Liver (tissue), 3 donors: Measurements from ENCODE around the gene YY1.

Experiments
- EGR1 ChIP-seq, 2 donors: IDR thresholded peaks; 2 replicates each; pipeline ENCODE4 v1.6.1; 2016 to 2018; ENCODE audit warnings: antibody characterized with exemption in 2 of 2, low read depth in 2 of 2
- GABPA ChIP-seq, 2 donors: IDR thresholded peaks in 1 of 2; conservative IDR thresholded peaks in 1 of 2; 2 replicates each; pipeline ENCODE4 v1.6.1; 2016; ENCODE audit warnings: antibody characterized with exemption in 2 of 2, mild to moderate bottlenecking in 1 of 2, moderate library complexity in 1 of 2
- HNF4G ChIP-seq: IDR thresholded peaks from 2 replicates; pipeline ENCODE4 v1.6.1; 2016; ENCODE audit warnings: antibody characterized with exemption
- JUND ChIP-seq, 2 donors: IDR thresholded peaks; 2 replicates each; pipeline ENCODE4 v1.6.1; 2016; ENCODE audit warnings: antibody characterized with exemption in 2 of 2
- RAD21 ChIP-seq, 2 donors: IDR thresholded peaks; 2 replicates each; pipeline ENCODE4 v1.6.1; 2016; ENCODE audit warnings: antibody characterized with exemption in 2 of 2, mild to moderate bottlenecking in 2 of 2
- RXRA ChIP-seq, 2 donors: IDR thresholded peaks; 2 replicates each; pipeline ENCODE4 v1.6.1; 2017 to 2018; ENCODE audit warnings: antibody characterized with exemption in 2 of 2, mild to moderate bottlenecking in 1 of 2
- TAF1 ChIP-seq: conservative IDR thresholded peaks from 2 replicates; pipeline ENCODE4 v1.6.1; 2016; ENCODE audit warnings: antibody characterized with exemption, mild to moderate bottlenecking
- YY1 ChIP-seq: IDR thresholded peaks from 2 replicates; pipeline ENCODE4 v1.6.1; 2016; ENCODE audit warnings: antibody characterized with exemption, mild to moderate bottlenecking
- TF ChIP-seq, protein P1 (sequence below): fragments of 150-350 bp; IDR thresholded peaks from 2 replicates; pipeline ENCODE4 v1.5.1; 2017; ENCODE audit warnings: improper control_type of control experiment, low read depth, low read length; ENCODE audit not compliant: missing input control
- TF ChIP-seq, protein P2 (sequence below): IDR thresholded peaks from 2 replicates; pipeline ENCODE4 v1.6.1; 2016; ENCODE audit warnings: antibody characterized with exemption, mild to moderate bottlenecking
- TF ChIP-seq, protein P3 (sequence below): IDR thresholded peaks from 2 replicates; pipeline ENCODE4 v1.6.1; 2016; ENCODE audit warnings: antibody characterized with exemption
- TF ChIP-seq, protein P4 (sequence below): IDR thresholded peaks from 2 replicates; pipeline ENCODE4 v1.6.1; 2016; ENCODE audit warnings: antibody characterized with exemption
- TF ChIP-seq, protein P5 (sequence below): IDR thresholded peaks from 2 replicates; pipeline ENCODE4 v1.6.1; 2016; ENCODE audit warnings: antibody characterized with exemption
- donor health status: healthy.
- donor health status: healthy.

DNA sequence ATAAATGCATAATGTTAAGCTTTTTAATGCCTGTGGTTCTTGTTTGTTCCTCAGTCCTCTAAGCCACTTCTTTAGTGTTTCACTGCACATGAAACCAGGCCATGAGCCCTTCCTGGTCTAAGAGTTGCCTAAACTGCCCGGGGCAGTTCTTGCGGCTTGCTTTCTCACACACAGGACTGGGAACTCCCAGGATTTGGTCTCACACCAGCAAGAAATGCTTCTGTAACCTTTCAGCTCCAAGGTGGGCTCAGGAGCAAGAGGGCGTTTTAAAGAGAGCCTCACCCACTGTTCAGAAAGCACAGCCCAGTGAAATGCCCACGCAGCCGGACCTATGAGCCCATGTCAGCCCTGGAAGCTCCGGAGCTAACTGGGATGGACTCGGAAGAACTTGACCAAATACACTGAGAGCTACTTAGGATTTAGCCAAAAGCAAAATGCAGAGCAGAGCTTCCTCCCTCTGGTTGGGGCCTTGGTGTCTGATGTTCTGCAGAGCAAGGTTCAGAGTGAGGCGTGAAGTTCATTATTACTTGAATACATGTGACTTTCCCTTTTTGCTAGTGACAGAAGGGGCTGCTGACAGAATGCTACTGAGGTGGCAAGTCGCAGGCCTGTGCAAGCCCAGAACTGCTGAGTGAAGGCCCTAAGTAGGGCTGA, 43.9 kb downstream of the YY1 start:
- TF ChIP-seq, protein P1, sequence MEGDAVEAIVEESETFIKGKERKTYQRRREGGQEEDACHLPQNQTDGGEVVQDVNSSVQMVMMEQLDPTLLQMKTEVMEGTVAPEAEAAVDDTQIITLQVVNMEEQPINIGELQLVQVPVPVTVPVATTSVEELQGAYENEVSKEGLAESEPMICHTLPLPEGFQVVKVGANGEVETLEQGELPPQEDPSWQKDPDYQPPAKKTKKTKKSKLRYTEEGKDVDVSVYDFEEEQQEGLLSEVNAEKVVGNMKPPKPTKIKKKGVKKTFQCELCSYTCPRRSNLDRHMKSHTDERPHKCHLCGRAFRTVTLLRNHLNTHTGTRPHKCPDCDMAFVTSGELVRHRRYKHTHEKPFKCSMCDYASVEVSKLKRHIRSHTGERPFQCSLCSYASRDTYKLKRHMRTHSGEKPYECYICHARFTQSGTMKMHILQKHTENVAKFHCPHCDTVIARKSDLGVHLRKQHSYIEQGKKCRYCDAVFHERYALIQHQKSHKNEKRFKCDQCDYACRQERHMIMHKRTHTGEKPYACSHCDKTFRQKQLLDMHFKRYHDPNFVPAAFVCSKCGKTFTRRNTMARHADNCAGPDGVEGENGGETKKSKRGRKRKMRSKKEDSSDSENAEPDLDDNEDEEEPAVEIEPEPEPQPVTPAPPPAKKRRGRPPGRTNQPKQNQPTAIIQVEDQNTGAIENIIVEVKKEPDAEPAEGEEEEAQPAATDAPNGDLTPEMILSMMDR: no peak
- TF ChIP-seq JUND (IDR thresholded peaks at IDR 0.05) (no peak), YY1 (no peak), TAF1 (no peak), GABPA (IDR thresholded peaks at IDR 0.05 in 1 of 2, conservative IDR thresholded peaks at IDR 0.05 in 1 of 2) (no peak), EGR1 (IDR thresholded peaks at IDR 0.05; ENCODE audit: low read depth in 2 of 2) (no peak), RAD21 (IDR thresholded peaks at IDR 0.05) (no peak), HNF4G (no peak), RXRA (IDR thresholded peaks at IDR 0.05) (no peak)
- TF ChIP-seq, protein P2, sequence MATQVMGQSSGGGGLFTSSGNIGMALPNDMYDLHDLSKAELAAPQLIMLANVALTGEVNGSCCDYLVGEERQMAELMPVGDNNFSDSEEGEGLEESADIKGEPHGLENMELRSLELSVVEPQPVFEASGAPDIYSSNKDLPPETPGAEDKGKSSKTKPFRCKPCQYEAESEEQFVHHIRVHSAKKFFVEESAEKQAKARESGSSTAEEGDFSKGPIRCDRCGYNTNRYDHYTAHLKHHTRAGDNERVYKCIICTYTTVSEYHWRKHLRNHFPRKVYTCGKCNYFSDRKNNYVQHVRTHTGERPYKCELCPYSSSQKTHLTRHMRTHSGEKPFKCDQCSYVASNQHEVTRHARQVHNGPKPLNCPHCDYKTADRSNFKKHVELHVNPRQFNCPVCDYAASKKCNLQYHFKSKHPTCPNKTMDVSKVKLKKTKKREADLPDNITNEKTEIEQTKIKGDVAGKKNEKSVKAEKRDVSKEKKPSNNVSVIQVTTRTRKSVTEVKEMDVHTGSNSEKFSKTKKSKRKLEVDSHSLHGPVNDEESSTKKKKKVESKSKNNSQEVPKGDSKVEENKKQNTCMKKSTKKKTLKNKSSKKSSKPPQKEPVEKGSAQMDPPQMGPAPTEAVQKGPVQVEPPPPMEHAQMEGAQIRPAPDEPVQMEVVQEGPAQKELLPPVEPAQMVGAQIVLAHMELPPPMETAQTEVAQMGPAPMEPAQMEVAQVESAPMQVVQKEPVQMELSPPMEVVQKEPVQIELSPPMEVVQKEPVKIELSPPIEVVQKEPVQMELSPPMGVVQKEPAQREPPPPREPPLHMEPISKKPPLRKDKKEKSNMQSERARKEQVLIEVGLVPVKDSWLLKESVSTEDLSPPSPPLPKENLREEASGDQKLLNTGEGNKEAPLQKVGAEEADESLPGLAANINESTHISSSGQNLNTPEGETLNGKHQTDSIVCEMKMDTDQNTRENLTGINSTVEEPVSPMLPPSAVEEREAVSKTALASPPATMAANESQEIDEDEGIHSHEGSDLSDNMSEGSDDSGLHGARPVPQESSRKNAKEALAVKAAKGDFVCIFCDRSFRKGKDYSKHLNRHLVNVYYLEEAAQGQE: no peak
- TF ChIP-seq, protein P3, sequence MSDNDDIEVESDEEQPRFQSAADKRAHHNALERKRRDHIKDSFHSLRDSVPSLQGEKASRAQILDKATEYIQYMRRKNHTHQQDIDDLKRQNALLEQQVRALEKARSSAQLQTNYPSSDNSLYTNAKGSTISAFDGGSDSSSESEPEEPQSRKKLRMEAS: no peak
- TF ChIP-seq, protein P4, sequence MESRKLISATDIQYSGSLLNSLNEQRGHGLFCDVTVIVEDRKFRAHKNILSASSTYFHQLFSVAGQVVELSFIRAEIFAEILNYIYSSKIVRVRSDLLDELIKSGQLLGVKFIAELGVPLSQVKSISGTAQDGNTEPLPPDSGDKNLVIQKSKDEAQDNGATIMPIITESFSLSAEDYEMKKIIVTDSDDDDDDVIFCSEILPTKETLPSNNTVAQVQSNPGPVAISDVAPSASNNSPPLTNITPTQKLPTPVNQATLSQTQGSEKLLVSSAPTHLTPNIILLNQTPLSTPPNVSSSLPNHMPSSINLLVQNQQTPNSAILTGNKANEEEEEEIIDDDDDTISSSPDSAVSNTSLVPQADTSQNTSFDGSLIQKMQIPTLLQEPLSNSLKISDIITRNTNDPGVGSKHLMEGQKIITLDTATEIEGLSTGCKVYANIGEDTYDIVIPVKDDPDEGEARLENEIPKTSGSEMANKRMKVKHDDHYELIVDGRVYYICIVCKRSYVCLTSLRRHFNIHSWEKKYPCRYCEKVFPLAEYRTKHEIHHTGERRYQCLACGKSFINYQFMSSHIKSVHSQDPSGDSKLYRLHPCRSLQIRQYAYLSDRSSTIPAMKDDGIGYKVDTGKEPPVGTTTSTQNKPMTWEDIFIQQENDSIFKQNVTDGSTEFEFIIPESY: no peak
- TF ChIP-seq, protein P5, sequence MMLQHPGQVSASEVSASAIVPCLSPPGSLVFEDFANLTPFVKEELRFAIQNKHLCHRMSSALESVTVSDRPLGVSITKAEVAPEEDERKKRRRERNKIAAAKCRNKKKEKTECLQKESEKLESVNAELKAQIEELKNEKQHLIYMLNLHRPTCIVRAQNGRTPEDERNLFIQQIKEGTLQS: no peak
